ENCODE data around the gene KCTD10. TPM values are rescaled to one million over a fixed set of nuclear protein-coding genes. Genes with fewer than 3 reads are reported as not detected.
A peak's percentile ranks its signal among the peaks of the same experiment; 100 is the strongest.

Gene KCTD10
- total RNA-seq, 4 donors from 2014 or later, result 67.2 to 126 (median 79.5) TPM

GRCh38 chr12:109466821-109467220, 10.3 kb downstream of the KCTD10 start:
- Histone ChIP-seq H3K4me3 (no peak overlapping the region), H3K27ac (peak overlapping the region; percentile 91 to 97 (median 94)), H3K36me3 (no peaks in the 10 kb centered on the region), H3K4me1 (peaks cover 64 to 78% (median 73%) of the 10 kb centered on the region in 4 donors), H3K27me3 (no peaks in the 10 kb centered on the region), H3K9me3 (no peaks in the 10 kb centered on the region)
- TF ChIP-seq POLR2AphosphoS5 (IDR thresholded peaks at IDR 0.05) (no peak), EP300 (IDR thresholded peaks at IDR 0.05; ENCODE audit: low read depth) (no peak), CTCF (IDR thresholded peaks at IDR 0.05) (no peak), POLR2A (IDR thresholded peaks at IDR 0.05) (no peak)
- in situ Hi-C loops (cut with MboI; ENCODE audit: low pct_ligation_motif_present in 1 of 4, low pct_unique_long_range_greater_than_20kb in 1 of 4, low sequenced_read_pairs in 3 of 4), result no loop called here
- WGBS, 2 donors (ENCODE audit: low coverage in 1 of 2), result 80 to 84% methylated on average over 2 to 3 of the region's 3 CpGs
- DNase-seq, result no peak
- intact Hi-C loops (cut with DNase I; ENCODE audit: low total_unique reads), result no loop called here

- H3K4me3 ChIP-seq, result no peak overlapping the region
- WGBS, 2 donors (ENCODE audit: low coverage in 1 of 2), result 72 to 83% methylated on average over 1 to 2 of the region's 2 CpGs
- in situ Hi-C loops (cut with MboI; ENCODE audit: low pct_ligation_motif_present in 1 of 4, low pct_unique_long_range_greater_than_20kb in 1 of 4, low sequenced_read_pairs in 3 of 4) (no loop called here), intact Hi-C loops (cut with DNase I; ENCODE audit: low total_unique reads) (no loop called here)
- peaks cover 69 to 83% (median 76%) of the 10 kb centered on the region in 4 donors for H3K4me1 ChIP-seq
- H3K27ac ChIP-seq, result peak overlapping the region; percentile 91 to 97 (median 94)
- no peaks in the 10 kb centered on the region for H3K36me3 ChIP-seq
- TF ChIP-seq CTCF (IDR thresholded peaks at IDR 0.05) (no peak), POLR2A (IDR thresholded peaks at IDR 0.05) (no peak), POLR2AphosphoS5 (IDR thresholded peaks at IDR 0.05) (peak in 1 of 3 donors; percentile 64)
- no peak for DNase-seq
- H3K9me3 ChIP-seq, result no peaks in the 10 kb centered on the region
- no peaks in the 10 kb centered on the region for H3K27me3 ChIP-seq
Measured at GRCh38 chr12:109466305-109466704, 10.8 kb downstream of the KCTD10 start.

GRCh38 chr12:109464642-109465351, 12.3 kb downstream of the KCTD10 start:
- H3K9me3 ChIP-seq, result no peaks in the 10 kb centered on the region
- H3K27me3 ChIP-seq, result no peaks in the 10 kb centered on the region
- no peak overlapping the region for H3K4me3 ChIP-seq
- peaks cover 73 to 92% (median 81%) of the 10 kb centered on the region in 4 donors for H3K4me1 ChIP-seq
- no peak for DNase-seq
- H3K27ac ChIP-seq, result peak overlapping the region; percentile 91 to 97 (median 94)
- 27 to 90% methylated on average over 1 to 14 of the region's 14 CpGs for WGBS, 2 donors (ENCODE audit: low coverage in 1 of 2)
- intact Hi-C loops (cut with DNase I; ENCODE audit: low total_unique reads) (no loop called here), in situ Hi-C loops (cut with MboI; ENCODE audit: low pct_ligation_motif_present in 1 of 4, low pct_unique_long_range_greater_than_20kb in 1 of 4, low sequenced_read_pairs in 3 of 4) (no loop called here)
- TF ChIP-seq CTCF (IDR thresholded peaks at IDR 0.05), result no peak
- TF ChIP-seq POLR2AphosphoS5 (IDR thresholded peaks at IDR 0.05), result no peak
- TF ChIP-seq EP300 (IDR thresholded peaks at IDR 0.05; ENCODE audit: low read depth), result no peak
- no peak for TF ChIP-seq POLR2A (IDR thresholded peaks at IDR 0.05)
- H3K36me3 ChIP-seq, result no peaks in the 10 kb centered on the region

GRCh38 chr12:109463756-109464155, 13.3 kb downstream of the KCTD10 start:
- intact Hi-C loops (cut with DNase I; ENCODE audit: low total_unique reads) (no loop called here), in situ Hi-C loops (cut with MboI; ENCODE audit: low pct_ligation_motif_present in 1 of 4, low pct_unique_long_range_greater_than_20kb in 1 of 4, low sequenced_read_pairs in 3 of 4) (no loop called here)
- Histone ChIP-seq H3K9me3 (no peaks in the 10 kb centered on the region), H3K4me3 (no peak overlapping the region), H3K4me1 (peaks cover 82 to 97% (median 83%) of the 10 kb centered on the region in 4 donors), H3K27ac (peak overlapping the region; percentile 91 to 97 (median 94)), H3K27me3 (no peaks in the 10 kb centered on the region), H3K36me3 (no peaks in the 10 kb centered on the region)
- 59 to 67% methylated on average over 4 to 5 of the region's 5 CpGs for WGBS, 2 donors (ENCODE audit: low coverage in 1 of 2)
- no peak for DNase-seq
- TF ChIP-seq POLR2AphosphoS5 (IDR thresholded peaks at IDR 0.05) (no peak), POLR2A (IDR thresholded peaks at IDR 0.05) (no peak), EP300 (IDR thresholded peaks at IDR 0.05; ENCODE audit: low read depth) (no peak), CTCF (IDR thresholded peaks at IDR 0.05) (no peak)

Data from transverse colon (tissue), 4 donors.